H7 (cell line): ENCODE results near the gene GMDS. TPM values are rescaled to one million over a fixed set of nuclear protein-coding genes. Genes with fewer than 3 reads are reported as not detected.

ENCODE experiments used
- DNase-seq: peaks from one replicate; pipeline ENCODE4 v3.0.0; 2012
- H3K27me3 ChIP-seq: 2 replicates; pipeline ENCODE4 v1.6.0; 2011; ENCODE audit warnings: mild to moderate bottlenecking, low read length; ENCODE audit not compliant: control insufficient read depth, insufficient read depth
- H3K36me3 ChIP-seq: replicated peaks from 2 replicates; pipeline ENCODE4 v1.5.1; 2011; ENCODE audit warnings: low read length; ENCODE audit not compliant: control insufficient read depth, insufficient read depth
- H3K4me3 ChIP-seq: 2 replicates; pipeline ENCODE4 v1.5.1; 2011; ENCODE audit warnings: low read depth, mild to moderate bottlenecking, control low read depth, low read length, moderate library complexity; ENCODE audit not compliant: insufficient read depth
- total RNA-seq: library from RNA; depleted of rRNA; stranded (reverse); fragments of >200 nt; shearing (Covaris generic); gene quantifications from 2 replicates; pipeline ENCODE4 v1.2.3, GENCODE V29; 2014

The GMDS gene
- total RNA-seq, 1 experiment from 2014 or later: 9.0 TPM

DNA sequence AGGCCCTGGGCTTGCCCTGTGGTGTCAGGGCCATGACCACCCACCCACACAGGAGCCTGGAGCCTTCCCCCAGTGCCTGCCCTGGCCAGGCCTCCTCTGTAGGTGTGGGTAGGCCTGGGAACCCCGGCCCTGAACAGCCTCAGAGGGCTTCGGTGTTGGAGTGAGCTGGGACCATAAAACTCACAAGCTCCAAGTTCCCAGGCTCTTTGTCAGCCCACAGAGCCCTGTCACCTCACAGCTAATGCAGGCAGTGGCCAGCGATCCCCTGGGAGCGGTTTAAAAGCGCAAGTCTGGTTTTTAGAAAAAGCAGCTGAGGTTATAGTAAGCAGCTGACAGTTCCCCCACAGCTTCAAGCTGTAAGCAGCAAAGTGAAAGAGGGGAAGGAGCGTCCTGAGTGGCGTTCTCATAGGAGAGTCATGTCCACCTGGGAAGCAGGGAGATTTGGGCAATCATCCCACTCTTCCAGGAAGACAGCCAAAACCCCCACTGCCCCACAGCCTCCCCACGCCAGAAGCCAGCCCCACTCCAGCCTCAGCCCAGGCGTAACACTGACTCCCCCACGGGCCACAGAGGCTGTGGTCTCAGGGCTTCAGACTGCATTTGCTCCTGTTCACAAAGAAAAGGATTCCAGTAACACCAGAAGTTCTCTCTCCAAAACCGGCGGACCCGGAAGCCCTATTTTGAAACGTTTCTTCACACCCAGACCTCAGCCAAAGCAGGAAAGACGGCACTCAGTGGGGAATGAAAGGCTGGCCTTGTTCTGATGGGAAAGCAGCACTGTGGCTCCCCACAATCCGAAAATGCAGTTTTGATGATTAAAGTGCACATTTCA, 670.0 kb downstream of the GMDS start:
- Histone ChIP-seq H3K27me3 (no peaks in the 10 kb centered on the region), H3K4me3 (no peak overlapping the region)
- no peak for DNase-seq

DNA sequence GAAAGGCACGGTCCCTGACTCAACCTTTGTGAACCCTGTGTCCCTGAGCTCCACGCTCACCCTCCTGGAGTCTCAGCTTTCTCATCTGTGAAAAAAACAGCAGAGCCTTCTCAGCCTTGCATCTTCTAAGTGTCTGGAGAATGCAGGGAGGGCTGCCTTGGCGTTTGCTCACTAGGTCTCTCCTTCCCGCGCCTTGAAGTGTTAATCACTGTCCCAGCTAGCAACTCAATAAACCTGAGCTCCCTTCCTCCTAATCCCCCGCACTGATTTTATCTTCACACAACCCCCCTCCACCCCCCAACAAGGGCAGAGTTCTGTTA, 670.6 kb downstream of the GMDS start:
- peak; percentile 72 for DNase-seq
- Histone ChIP-seq H3K27me3 (no peaks in the 10 kb centered on the region), H3K4me3 (no peak overlapping the region), H3K36me3 (no peaks in the 10 kb centered on the region)

More for the DNA sequence above, 670.0 kb downstream of the GMDS start:
- no peaks in the 10 kb centered on the region for H3K36me3 ChIP-seq

DNA sequence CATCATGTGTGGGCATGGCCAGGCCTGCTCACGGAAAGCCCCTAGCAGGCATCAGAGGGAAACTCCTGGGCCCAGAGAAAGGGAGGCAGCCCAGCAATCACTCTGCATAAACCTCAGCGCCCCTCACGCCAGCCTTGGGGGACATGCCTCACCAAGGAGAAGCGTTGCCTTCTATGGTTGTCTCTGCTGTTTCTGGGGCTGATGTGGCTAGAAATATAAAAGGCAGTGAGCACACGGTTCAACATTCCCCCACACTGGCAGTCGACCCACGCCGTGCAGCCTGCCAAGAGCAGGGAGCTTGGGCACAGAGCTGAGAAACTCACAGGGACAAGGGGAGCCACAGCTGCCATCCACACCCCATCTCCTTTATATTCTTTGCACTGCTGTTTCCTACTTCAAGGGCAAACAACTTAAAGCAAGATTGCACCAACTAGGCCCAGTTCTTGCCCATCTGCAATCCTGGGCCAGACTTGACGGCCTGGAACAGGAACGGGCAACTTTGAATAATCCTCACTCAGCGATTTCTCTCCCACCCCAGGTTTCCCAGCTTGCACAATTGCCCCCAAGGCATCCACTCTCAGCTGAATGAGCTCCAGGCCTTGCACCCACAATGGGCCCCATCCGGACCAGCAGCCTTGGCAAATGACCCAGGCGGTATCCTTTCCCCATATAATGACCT, 671.2 kb downstream of the GMDS start:
- Histone ChIP-seq H3K4me3 (no peak overlapping the region), H3K36me3 (no peaks in the 10 kb centered on the region), H3K27me3 (no peaks in the 10 kb centered on the region)
- DNase-seq: no peak
